CD4-positive, alpha-beta T cell (primary cell): ENCODE results near the gene CROCC. TPM values are rescaled to one million over a fixed set of nuclear protein-coding genes. Genes with fewer than 3 reads are reported as not detected.
A peak's percentile ranks its signal among the peaks of the same experiment; 100 is the strongest.

ENCODE experiments used
- ATAC-seq: fragments of 200-7000 bp; cut with Tn5 transposase; one replicate; pipeline ENCODE4 v1.10.0; 2022; ENCODE audit warnings: mild to moderate bottlenecking; ENCODE audit not compliant: poor library complexity
- CTCF ChIA-PET: fragments of 350-600 bp; sonication (Branson Sonifier 250); formaldehyde crosslinking; loops from one replicate; lab custom pipeline; 2021; ENCODE audit warnings: antibody characterized with exemption, inconsistent platforms; lab: Charles Lee
- POLR2A ChIA-PET: fragments of 350-600 bp; sonication (Branson Sonifier 250); formaldehyde crosslinking; loops from one replicate; lab custom pipeline; 2021; ENCODE audit warnings: antibody characterized with exemption, inconsistent platforms; lab: Charles Lee
- DNase-seq, 14 experiments: peaks; one replicate each; pipeline ENCODE4 v3.0.0-alpha.2; 2013 to 2020; ENCODE audit warnings: mixed read lengths in 2 of 14
- H3K27ac ChIP-seq, 2 donors: one replicate each; pipeline versions ENCODE4 v1.5.1 to v1.7.0; 2013; ENCODE audit warnings: low read length in 2 of 2, low read depth in 1 of 2, mild to moderate bottlenecking in 1 of 2
- H3K27me3 ChIP-seq, 2 experiments: 1 replicate in 1 of 2; 2 replicates in 1 of 2; pipeline versions ENCODE4 v1.6.1 to v1.7.0; 2013; ENCODE audit warnings: low read length in 2 of 2, control low read depth in 1 of 2, mild to moderate bottlenecking in 1 of 2, moderate library complexity in 1 of 2; ENCODE audit not compliant: insufficient read depth in 2 of 2, control insufficient read depth in 1 of 2
- H3K36me3 ChIP-seq: one replicate; pipeline ENCODE4 v1.6.1; 2013; ENCODE audit warnings: low read length, control low read depth; ENCODE audit not compliant: insufficient read depth
- H3K4me1 ChIP-seq: one replicate; pipeline ENCODE4 v1.6.1; 2013; ENCODE audit warnings: low read length, control low read depth; ENCODE audit not compliant: insufficient read depth
- H3K4me3 ChIP-seq: one replicate; pipeline ENCODE4 v1.5.1; 2013; ENCODE audit warnings: mild to moderate bottlenecking, low read length, moderate library complexity
- H3K9me3 ChIP-seq, 2 experiments: 1 replicate in 1 of 2; 2 replicates in 1 of 2; pipeline versions ENCODE4 v1.6.1 to v1.7.0; 2013; ENCODE audit warnings: low read length in 2 of 2, mild to moderate bottlenecking in 2 of 2, control low read depth in 1 of 2, moderate library complexity in 1 of 2; ENCODE audit not compliant: control insufficient read depth in 1 of 2, insufficient read depth in 1 of 2
- H3K27ac Mint-ChIP-seq: one replicate; pipeline ENCODE4 v1.8.0; 2020; ENCODE audit warnings: mixed read lengths
- H3K27me3 Mint-ChIP-seq: one replicate; pipeline ENCODE4 v1.8.0; 2021; ENCODE audit warnings: mixed read lengths
- H3K36me3 Mint-ChIP-seq: one replicate; pipeline ENCODE4 v1.8.0; 2021; ENCODE audit warnings: low read depth, mixed read lengths
- H3K4me1 Mint-ChIP-seq: one replicate; pipeline ENCODE4 v1.8.0; 2021; ENCODE audit warnings: low read depth, mixed read lengths
- H3K4me3 Mint-ChIP-seq: one replicate; pipeline ENCODE4 v1.8.0; 2020; ENCODE audit warnings: mild to moderate bottlenecking, mixed read lengths
- H3K9me3 Mint-ChIP-seq: one replicate; pipeline ENCODE4 v1.8.0; 2020; ENCODE audit warnings: mixed read lengths
- intact Hi-C, 2 experiments: fragments of 100-400 bp; cut with DNase I in 1 of 2; cut with micrococcal nuclease in 1 of 2; formaldehyde crosslinking; loops; one replicate each; pipeline versions ENCODE4 v1.15.1 to v1.9.0; 2023 to 2025; cut with DNase I, micrococcal nuclease
- total RNA-seq, 174 experiments: library from RNA in 2 of 174; stranded (reverse) in 2 of 174; gene quantifications; one replicate each; pipeline ENCODE4 v1.2.3 and lab custom pipeline; 2021 to 2026
- TF ChIP-seq, protein P1 (sequence below): fragments of 200-600 bp; IDR thresholded peaks from one replicate; pipeline ENCODE4 v1.8.0; 2022; ENCODE audit warnings: antibody characterized with exemption, mild to moderate bottlenecking

The CROCC gene
- total RNA-seq, 2 experiments from 2014 or later = 47.4 to 49.7 TPM

DNA sequence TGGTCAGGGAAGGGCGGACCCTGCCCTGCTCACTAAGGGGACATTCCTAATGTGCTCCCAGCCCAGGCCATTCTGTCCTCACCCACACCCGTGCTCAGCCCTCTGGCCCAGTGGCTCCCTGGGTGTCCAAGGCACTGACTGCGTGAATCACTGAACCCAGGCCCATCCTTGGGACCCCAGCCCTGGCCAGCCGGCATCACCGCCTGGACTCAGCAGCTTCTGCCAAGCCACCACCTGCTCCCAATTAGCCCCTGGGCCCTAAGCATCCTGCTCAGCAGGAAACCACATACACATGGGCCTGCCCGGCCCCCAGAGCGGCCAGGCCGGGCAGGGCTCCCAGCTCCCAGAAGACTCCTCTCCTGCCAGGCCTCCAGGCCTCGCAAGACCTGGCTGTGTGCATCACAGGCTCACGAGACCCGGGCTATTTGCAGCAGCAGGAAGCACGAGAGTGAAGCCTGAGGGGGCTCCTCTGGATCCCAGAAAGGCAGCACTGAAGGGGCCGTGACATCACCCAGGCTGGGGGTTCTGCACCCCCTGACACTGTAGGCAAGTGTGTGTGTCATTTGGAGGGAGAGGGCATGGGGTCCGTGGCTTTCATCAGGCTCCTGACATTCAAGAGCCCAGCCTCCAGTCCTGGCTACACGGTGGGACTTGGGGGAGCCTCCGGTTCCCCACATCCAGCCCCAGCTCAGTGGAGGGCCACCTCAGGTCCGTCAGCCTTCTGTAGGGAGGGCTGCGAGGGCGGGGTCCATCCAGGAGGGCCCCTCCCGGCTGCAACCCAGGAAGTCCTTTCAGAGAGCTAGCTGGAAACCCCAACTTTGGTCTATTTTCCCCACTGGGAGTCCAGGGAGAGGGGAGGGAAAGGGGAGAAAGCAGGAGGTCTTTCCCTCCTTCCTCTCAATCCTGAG is 57.1 kb downstream of the CROCC start:
- Histone ChIP-seq H3K27me3 (peaks cover 7 to 16% of the 10 kb centered on the region in 2 experiments), H3K27ac (no peak overlapping the region), H3K36me3 (no peaks in the 10 kb centered on the region), H3K9me3 (no peaks in the 10 kb centered on the region), H3K4me1 (peaks cover 14% of the 10 kb centered on the region), H3K4me3 (no peak overlapping the region)
- intact Hi-C loops = no loop called here
- TF ChIP-seq, protein P1, sequence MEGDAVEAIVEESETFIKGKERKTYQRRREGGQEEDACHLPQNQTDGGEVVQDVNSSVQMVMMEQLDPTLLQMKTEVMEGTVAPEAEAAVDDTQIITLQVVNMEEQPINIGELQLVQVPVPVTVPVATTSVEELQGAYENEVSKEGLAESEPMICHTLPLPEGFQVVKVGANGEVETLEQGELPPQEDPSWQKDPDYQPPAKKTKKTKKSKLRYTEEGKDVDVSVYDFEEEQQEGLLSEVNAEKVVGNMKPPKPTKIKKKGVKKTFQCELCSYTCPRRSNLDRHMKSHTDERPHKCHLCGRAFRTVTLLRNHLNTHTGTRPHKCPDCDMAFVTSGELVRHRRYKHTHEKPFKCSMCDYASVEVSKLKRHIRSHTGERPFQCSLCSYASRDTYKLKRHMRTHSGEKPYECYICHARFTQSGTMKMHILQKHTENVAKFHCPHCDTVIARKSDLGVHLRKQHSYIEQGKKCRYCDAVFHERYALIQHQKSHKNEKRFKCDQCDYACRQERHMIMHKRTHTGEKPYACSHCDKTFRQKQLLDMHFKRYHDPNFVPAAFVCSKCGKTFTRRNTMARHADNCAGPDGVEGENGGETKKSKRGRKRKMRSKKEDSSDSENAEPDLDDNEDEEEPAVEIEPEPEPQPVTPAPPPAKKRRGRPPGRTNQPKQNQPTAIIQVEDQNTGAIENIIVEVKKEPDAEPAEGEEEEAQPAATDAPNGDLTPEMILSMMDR = no peak
- POLR2A ChIA-PET = no interaction called here
- no peaks in the 10 kb centered on the region for H3K9me3 Mint-ChIP-seq
- peaks cover 9% of the 10 kb centered on the region for H3K4me1 Mint-ChIP-seq
- no peaks in the 10 kb centered on the region for H3K36me3 Mint-ChIP-seq
- DNase-seq (no peak), ATAC-seq (no peak)
- CTCF ChIA-PET = no interaction called here
- peaks cover 21% of the 10 kb centered on the region for H3K27me3 Mint-ChIP-seq
- no peak overlapping the region for H3K4me3 Mint-ChIP-seq
- no peak overlapping the region for H3K27ac Mint-ChIP-seq

DNA sequence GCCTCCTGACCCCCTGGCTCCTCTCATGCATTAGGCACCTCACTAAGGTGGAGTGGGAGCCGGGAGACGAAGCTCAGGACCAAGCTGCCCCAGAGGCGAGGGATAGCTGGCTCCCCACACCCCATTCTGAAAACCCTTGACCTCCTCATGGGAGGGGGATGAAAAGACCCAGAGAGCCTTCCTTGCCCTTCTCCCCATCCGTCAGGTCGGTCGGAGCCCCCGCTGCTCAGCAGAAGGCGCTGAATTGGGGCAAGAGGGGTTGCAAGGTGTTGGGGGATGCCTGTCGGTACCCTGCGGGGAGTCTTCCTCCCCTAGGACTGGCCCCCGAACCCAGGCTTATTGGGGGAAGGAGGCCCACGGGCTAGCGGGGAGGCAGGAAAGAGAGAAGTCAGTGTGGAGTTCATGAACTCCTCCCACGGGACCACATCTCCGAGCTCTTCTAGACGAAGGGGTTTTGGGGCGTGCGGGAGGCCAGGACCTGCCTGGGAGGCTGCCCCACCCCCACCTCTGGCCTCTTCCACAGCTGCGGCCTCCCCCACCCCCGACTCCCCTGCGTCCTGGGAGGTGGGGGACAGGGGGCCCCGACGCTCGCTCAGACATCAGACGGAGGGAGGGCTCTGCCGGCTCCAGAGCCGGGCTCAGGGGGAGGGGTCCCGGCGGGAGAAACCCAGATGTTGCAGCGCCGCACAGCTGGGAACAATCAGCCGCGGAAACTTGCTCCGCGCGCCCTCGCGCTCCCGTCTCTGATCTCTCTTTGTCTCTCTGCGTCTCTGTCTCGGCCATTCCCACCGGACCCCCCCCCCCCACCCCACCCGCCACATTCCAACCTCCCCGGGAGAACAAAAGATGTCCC is 58.0 kb downstream of the CROCC start:
- H3K27me3 Mint-ChIP-seq = peaks cover 21% of the 10 kb centered on the region
- Histone ChIP-seq H3K27ac (no peak overlapping the region), H3K4me1 (peaks cover 14% of the 10 kb centered on the region), H3K9me3 (no peaks in the 10 kb centered on the region), H3K4me3 (peak overlapping the region; percentile 5), H3K36me3 (no peaks in the 10 kb centered on the region), H3K27me3 (peaks cover 7 to 16% of the 10 kb centered on the region in 2 experiments)
- intact Hi-C loops = no loop called here
- DNase-seq (no peak), ATAC-seq (no peak)
- H3K27ac Mint-ChIP-seq = no peak overlapping the region
- H3K9me3 Mint-ChIP-seq = no peaks in the 10 kb centered on the region
- TF ChIP-seq, protein P1 = no peak
- H3K36me3 Mint-ChIP-seq = no peaks in the 10 kb centered on the region
- peak overlapping the region; percentile 2 for H3K4me3 Mint-ChIP-seq
- POLR2A ChIA-PET = no interaction called here
- CTCF ChIA-PET = no interaction called here
- peaks cover 9% of the 10 kb centered on the region for H3K4me1 Mint-ChIP-seq

DNA sequence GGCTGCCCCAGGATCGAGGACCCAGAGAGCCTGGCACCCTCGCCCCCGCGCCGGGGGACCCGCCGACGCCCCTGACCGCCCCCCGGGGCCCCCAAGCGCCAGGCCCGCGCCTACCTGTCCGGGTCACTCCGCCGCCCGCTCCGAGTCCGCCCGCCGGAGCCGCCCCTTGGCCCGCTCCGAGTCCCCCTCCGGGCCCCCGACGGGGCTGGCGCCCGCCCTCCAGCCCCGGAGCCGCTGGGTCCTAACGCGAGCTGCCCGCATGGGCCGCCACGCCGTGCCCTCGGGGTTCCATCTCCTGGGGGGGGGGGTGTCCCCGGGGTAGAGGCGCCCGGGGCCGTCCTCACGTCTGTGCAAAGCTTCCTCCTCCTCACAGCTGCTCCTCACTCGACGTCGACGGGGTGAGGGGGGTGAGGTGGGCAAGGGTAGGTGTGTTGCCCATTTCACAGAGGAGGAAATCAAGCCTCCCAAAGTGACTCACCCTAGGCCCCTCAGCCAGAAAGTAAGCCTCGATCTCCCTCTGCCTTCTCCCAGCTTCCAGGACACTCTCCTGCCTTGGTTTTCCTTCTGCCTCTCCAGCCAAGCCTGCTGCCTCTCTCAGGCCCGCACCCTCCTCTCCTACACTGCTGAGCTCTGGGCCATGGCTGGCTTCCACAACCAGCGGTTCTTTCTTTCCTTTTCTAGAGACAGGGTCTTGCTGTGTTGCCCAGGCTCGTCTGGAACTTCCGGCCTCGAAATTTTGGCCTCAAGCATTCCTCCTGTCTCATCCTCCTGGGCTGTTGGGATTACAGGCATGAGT is 58.9 kb downstream of the CROCC start, which contains the start of gene MFAP2:
MFAP2 (minus strand) TSS at position 148 of the 796 bp plus-strand sequence. CDS start 2,347 bp downstream, outside the sequence.
- TF ChIP-seq, protein P1 = no peak

More for the DNA sequence above, 58.9 kb downstream of the CROCC start, which contains the start of gene MFAP2:
- CTCF ChIA-PET = no interaction called here
- H3K4me1 ChIP-seq = peaks cover 14% of the 10 kb centered on the region
- intact Hi-C loops = no loop called here
- H3K9me3 ChIP-seq = no peaks in the 10 kb centered on the region
- Mint-ChIP-seq H3K4me3 (peak within 1 kb of the TSS; percentile 40), H3K36me3 (peaks cover 2% of the 10 kb centered on the region), H3K9me3 (no peaks in the 10 kb centered on the region), H3K27ac (no peak within 1 kb of the TSS), H3K4me1 (peaks cover 9% of the 10 kb centered on the region), H3K27me3 (peaks cover 21% of the 10 kb centered on the region)
- no peaks in the 10 kb centered on the region for H3K36me3 ChIP-seq
- H3K27ac ChIP-seq = no peak within 1 kb of the TSS
- POLR2A ChIA-PET = no interaction called here
- H3K4me3 ChIP-seq = peak within 1 kb of the TSS; percentile 5
- H3K27me3 ChIP-seq = peaks cover 7 to 16% of the 10 kb centered on the region in 2 experiments
- ATAC-seq (no peak), DNase-seq (no peak)
